ENCODE results near the gene USP10.

The USP10 gene

GRCh38 chr16:84753412-84754326 is 53.9 kb downstream of the USP10 start:
- DNase-seq, result no peak

- DNase-seq, result peak; percentile 11
Observed at GRCh38 chr16:84754353-84754856, 54.6 kb downstream of the USP10 start.

DNA sequence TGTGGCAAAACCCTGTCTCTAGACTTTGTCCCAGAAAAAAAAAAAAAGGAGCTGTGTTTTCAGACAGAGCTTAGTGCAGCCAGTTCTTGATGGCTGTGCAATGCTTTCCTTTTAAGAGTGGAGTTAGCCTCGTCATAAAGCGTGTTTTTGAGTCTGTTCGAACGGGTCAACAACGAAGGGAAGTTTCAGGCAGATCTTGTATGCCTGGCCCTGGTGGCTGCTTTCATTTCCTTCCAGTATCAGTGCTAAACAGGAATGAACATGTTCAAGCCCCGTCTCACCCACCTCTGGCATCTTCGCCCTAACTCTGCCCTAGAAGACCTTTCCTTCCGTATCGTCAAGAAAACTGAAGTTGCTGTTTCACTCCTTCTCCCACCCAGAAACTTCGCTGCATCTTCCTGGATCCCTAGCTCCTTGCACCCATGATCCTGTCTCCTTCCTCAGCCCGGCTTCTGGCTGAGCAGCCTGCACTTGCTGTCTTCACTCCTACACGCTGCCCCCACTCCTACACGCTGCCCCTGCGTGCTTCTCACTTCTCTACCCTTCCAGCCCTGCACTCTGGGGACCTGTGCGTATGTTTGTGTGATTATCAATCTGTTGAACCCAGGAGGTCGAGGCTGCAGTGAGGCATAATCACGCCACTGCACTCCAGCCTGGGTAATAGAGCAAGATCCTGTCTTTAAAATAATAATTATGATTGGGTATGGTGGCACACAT is 55.3 kb downstream of the USP10 start:
- no peak for DNase-seq

DNA sequence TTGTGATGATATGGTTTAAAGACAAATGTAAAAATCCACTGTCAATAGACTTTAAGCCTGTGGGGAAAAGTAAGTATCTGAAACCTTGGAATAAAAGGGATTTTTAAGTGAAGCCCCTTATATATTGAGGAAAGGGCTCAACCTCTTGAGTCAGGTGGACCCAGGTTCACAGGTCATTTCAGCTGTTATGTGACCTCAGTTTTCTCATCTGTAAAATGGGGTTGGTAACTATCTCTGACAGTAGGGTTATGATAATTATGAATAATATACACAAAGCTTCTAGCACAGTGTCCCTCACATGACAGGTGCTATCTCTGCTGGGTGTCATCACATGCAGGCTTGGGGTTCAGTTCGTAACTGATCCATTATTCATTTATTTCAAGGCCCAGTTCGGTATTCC is 57.0 kb downstream of the USP10 start:
- DNase-seq, result no peak

GRCh38 chr16:84758627-84759026 is 58.8 kb downstream of the USP10 start:
- DNase-seq, result no peak

GRCh38 chr16:84759061-84759460 is 59.3 kb downstream of the USP10 start:
- no peak for DNase-seq

GRCh38 chr16:84759906-84760305 is 60.1 kb downstream of the USP10 start:
- DNase-seq, result no peak

- no peak for DNase-seq
Observed at GRCh38 chr16:84761448-84762368, 61.9 kb downstream of the USP10 start.

DNA sequence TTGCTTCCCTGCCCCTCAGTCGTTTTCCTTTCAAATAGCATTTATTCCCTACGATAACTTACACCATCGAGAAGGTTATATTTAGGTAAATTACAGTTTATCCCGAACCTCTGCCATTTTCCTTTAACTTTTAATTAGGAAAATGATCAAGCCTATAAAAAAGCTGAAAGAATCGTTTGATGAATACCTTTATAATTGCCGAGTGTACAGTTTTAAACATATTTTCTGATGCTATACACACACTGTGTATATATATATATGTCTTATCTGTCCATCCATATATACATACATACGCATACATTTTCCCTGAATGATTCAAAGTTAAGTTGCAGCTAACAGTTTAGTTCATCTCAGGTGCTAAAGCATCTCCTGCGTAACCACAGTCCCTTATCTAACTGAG is 63.4 kb downstream of the USP10 start:
- DNase-seq, result no peak

DNA sequence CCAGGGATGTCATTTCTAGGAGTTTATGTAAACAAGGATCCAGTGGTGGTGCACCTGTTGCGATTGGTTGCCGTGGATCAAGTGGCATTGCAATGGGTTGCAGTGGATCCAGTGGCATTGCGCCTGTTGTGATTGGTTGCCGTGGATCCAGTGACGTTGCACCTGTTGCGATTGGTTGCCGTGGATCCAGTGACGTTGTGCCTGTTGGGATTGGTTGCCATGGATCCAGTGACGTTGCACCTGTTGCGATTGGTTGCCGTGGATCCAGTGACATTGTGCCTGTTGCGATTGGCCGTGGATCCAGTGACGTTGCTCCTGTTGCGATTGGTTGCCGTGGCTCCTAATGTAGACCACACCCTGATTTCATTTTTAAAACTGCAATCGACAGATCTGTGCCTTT is 63.8 kb downstream of the USP10 start:
- DNase-seq, result no peak

GRCh38 chr16:84764970-84765369 is 65.2 kb downstream of the USP10 start:
- DNase-seq, result no peak

DNA sequence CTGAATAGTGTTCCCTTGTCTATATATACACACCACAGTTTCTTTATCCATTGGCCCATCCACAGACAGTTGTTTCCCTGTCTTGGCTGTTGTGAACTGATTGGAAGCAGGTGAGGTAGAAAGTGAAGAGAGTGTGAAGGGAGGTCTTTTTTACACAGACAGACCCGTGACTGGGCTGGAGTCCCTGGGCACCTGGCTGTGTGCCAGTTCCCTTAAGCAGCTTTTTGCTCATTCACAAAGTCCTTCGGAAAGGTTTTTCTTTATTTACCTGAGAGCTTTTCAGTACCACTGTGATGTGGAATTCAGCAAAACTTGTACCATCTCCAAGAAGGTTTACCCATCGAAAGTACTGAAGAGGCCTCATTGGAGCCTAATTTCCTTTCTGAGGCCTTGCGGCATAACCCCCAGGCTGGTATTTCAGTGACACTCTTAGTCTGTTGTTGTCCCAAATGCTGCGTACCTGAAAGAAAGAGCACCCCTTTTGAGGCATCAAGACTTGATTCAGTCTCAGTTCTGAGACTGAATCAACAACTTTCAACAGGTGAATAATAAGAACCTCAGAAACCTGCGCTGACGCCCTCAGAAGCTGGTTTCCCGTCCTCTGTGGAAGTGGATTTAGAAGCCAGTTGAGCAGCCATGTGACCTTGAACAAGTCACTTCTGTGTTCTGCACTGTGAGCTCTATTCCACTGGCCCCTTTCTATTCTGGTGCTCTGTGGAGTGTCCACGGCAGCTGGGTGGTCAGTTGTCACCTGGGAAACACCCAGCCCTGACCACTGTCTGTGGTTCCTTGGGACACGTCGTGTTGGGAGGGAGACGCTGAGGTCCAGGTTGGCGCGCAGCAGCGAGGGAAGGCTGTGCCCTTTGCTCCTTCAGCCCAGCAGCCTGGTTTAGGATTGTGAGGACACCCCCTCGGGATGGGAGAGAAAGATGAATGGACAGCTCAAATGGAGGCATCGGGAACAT is 66.1 kb downstream of the USP10 start:
- DNase-seq, result no peak

GRCh38 chr16:84766978-84767773 is 67.4 kb downstream of the USP10 start:
- DNase-seq, result no peak

DNA sequence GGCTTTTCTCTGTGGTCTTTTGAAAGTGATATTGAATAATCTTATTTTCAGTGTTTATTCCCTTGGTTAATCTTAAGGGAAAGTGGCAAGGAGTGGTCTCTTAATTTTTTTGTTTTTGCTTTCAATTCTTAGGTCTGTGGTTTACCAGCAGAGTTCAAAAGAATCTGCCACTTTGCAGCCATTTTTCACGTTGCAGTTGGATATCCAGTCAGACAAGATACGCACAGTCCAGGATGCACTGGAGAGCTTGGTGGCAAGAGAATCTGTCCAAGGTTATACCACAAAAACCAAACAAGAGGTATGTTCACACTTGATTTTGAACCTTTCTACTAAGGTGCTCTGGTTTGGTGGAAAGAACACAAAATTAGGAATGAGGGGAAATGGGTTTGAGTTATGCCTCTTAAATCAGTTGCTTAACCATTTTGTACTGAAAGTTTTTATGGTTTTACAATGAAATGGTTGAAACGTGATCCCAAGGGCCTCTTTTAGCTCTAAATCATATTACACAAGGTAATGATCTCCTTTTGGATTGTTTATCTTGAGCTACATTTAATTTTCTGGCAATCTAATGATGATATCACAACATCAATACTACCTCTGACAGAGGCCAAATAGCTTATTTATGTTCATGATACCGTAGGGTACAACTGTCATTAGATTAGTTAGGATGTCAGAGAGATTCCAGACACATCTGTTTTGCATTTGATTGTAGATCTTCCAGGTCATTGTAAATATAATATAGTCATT is 68.4 kb downstream of the USP10 start:
- no peak for DNase-seq

DNA sequence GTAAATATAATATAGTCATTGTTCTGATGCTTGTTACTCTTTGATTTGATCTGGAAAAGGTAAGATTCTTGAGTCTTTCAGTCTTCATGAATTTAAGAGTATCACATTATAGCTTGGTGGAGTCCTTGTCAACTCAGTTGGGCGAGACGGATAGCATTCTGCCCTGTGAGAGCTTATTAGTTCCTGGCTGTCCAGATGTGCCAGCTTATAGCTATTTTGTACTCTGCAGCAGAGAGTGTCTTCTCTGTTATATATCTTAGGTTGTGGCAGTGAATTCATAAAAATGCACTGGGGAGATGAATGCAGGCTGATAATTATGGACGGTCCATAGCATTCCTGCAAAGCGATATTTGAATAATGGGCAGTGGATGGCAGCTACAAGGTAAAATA is 69.0 kb downstream of the USP10 start:
- no peak for DNase-seq

GRCh38 chr16:84769416-84769815 is 69.6 kb downstream of the USP10 start:
- no peak for DNase-seq

DNA sequence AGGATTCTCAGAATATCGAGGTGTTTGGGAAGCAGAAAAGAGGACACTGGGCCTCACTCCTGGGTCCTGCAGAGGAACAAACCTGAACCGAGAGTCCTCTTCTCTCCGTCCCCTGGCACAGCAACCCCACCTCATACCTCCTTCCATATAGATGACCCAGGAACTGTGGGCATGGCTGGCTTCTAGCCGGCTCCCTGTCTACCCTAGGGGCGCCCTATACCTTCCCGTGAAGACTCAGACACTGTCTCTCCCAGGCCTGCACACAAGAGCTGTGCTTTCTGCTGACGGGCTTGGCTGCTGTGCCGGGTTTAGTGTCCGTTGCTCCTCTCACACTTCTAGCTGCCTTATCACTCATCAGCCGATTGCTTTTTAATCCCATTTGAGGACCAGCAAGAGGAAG is 73.5 kb downstream of the USP10 start:
- no peak for DNase-seq

GRCh38 chr16:84774810-84775209 is 75.0 kb downstream of the USP10 start:
- no peak for DNase-seq

GRCh38 chr16:84775262-84775810 is 75.5 kb downstream of the USP10 start:
- no peak for DNase-seq

- no peak for DNase-seq
Observed at GRCh38 chr16:84777435-84777834, 77.6 kb downstream of the USP10 start.
